ENCODE data around the gene ZNF670.

DNA sequence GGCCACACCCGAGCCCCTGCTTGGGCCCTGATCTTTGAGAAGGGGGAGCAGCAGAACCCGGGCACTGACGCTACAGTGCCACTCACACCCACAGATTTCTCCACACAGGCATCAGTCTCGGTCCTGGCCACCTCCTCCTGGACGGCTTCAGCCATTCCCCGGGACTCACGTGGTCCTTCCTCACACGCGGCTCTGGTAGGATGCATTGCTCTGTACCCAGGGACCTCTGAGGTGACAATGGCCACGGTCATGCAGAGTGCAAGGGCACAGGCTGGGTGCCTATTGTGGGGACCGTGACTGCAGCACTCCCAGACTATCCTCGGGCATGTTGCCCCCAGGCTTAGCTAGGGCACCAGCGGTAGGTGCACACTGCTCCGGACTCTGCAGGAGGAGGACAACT lies 11.8 kb upstream of the ZNF670 start:
- TF ChIP-seq, protein P1, sequence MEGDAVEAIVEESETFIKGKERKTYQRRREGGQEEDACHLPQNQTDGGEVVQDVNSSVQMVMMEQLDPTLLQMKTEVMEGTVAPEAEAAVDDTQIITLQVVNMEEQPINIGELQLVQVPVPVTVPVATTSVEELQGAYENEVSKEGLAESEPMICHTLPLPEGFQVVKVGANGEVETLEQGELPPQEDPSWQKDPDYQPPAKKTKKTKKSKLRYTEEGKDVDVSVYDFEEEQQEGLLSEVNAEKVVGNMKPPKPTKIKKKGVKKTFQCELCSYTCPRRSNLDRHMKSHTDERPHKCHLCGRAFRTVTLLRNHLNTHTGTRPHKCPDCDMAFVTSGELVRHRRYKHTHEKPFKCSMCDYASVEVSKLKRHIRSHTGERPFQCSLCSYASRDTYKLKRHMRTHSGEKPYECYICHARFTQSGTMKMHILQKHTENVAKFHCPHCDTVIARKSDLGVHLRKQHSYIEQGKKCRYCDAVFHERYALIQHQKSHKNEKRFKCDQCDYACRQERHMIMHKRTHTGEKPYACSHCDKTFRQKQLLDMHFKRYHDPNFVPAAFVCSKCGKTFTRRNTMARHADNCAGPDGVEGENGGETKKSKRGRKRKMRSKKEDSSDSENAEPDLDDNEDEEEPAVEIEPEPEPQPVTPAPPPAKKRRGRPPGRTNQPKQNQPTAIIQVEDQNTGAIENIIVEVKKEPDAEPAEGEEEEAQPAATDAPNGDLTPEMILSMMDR (IDR thresholded peaks at IDR 0.05; ENCODE audit: low read depth, low read length, missing input control): no peak
- TF ChIP-seq RAD21 (IDR thresholded peaks at IDR 0.05) (no peak), EGR1 (IDR thresholded peaks at IDR 0.05; ENCODE audit: low read depth in 2 of 2) (no peak), HNF4A (conservative IDR thresholded peaks at IDR 0.05) (no peak), FOXA2 (IDR thresholded peaks at IDR 0.05) (no peak), TAF1 (conservative IDR thresholded peaks at IDR 0.05) (no peak), NR2F2 (IDR thresholded peaks at IDR 0.05) (no peak), GABPA (IDR thresholded peaks at IDR 0.05 in 1 of 2, conservative IDR thresholded peaks at IDR 0.05 in 1 of 2) (no peak), JUND (IDR thresholded peaks at IDR 0.05) (no peak), SP1 (IDR thresholded peaks at IDR 0.05) (no peak)
- TF ChIP-seq, protein P2, sequence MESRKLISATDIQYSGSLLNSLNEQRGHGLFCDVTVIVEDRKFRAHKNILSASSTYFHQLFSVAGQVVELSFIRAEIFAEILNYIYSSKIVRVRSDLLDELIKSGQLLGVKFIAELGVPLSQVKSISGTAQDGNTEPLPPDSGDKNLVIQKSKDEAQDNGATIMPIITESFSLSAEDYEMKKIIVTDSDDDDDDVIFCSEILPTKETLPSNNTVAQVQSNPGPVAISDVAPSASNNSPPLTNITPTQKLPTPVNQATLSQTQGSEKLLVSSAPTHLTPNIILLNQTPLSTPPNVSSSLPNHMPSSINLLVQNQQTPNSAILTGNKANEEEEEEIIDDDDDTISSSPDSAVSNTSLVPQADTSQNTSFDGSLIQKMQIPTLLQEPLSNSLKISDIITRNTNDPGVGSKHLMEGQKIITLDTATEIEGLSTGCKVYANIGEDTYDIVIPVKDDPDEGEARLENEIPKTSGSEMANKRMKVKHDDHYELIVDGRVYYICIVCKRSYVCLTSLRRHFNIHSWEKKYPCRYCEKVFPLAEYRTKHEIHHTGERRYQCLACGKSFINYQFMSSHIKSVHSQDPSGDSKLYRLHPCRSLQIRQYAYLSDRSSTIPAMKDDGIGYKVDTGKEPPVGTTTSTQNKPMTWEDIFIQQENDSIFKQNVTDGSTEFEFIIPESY (IDR thresholded peaks at IDR 0.05): no peak
- TF ChIP-seq, protein P3, sequence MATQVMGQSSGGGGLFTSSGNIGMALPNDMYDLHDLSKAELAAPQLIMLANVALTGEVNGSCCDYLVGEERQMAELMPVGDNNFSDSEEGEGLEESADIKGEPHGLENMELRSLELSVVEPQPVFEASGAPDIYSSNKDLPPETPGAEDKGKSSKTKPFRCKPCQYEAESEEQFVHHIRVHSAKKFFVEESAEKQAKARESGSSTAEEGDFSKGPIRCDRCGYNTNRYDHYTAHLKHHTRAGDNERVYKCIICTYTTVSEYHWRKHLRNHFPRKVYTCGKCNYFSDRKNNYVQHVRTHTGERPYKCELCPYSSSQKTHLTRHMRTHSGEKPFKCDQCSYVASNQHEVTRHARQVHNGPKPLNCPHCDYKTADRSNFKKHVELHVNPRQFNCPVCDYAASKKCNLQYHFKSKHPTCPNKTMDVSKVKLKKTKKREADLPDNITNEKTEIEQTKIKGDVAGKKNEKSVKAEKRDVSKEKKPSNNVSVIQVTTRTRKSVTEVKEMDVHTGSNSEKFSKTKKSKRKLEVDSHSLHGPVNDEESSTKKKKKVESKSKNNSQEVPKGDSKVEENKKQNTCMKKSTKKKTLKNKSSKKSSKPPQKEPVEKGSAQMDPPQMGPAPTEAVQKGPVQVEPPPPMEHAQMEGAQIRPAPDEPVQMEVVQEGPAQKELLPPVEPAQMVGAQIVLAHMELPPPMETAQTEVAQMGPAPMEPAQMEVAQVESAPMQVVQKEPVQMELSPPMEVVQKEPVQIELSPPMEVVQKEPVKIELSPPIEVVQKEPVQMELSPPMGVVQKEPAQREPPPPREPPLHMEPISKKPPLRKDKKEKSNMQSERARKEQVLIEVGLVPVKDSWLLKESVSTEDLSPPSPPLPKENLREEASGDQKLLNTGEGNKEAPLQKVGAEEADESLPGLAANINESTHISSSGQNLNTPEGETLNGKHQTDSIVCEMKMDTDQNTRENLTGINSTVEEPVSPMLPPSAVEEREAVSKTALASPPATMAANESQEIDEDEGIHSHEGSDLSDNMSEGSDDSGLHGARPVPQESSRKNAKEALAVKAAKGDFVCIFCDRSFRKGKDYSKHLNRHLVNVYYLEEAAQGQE (IDR thresholded peaks at IDR 0.05): no peak
- TF ChIP-seq, protein P4, sequence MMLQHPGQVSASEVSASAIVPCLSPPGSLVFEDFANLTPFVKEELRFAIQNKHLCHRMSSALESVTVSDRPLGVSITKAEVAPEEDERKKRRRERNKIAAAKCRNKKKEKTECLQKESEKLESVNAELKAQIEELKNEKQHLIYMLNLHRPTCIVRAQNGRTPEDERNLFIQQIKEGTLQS (IDR thresholded peaks at IDR 0.05): no peak
- TF ChIP-seq, protein P5, sequence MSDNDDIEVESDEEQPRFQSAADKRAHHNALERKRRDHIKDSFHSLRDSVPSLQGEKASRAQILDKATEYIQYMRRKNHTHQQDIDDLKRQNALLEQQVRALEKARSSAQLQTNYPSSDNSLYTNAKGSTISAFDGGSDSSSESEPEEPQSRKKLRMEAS (IDR thresholded peaks at IDR 0.05): no peak

Measured in liver (tissue), 3 donors.